B cell (primary cell): ENCODE results near the gene GPNMB.

Experiments used
- CTCF ChIP-seq: fragments of 200-600 bp; IDR thresholded peaks from one replicate; pipeline ENCODE4 v1.8.0; 2022; ENCODE audit warnings: antibody characterized with exemption, mild to moderate bottlenecking
- EZH2 ChIP-seq: IDR thresholded peaks from 2 replicates; pipeline ENCODE4 v1.6.1; 2012; ENCODE audit warnings: borderline replicate concordance, low read depth, mild to moderate bottlenecking, moderate library complexity, low read length; ENCODE audit not compliant: insufficient read depth, poor library complexity, severe bottlenecking

- no peak for TF ChIP-seq CTCF
- no peak for TF ChIP-seq EZH2
Measured at GRCh38 chr7:23216021-23216420, 30.6 kb upstream of the GPNMB start.
